OCI-M2 (cell line): ENCODE measurements around the gene FSIP1.

Experiments used
- DNase-seq: peaks from one replicate; lab custom pipeline; 2025; ENCODE audit not compliant: unreplicated experiment; lab: John Stamatoyannopoulos, UW

The FSIP1 gene

DNA sequence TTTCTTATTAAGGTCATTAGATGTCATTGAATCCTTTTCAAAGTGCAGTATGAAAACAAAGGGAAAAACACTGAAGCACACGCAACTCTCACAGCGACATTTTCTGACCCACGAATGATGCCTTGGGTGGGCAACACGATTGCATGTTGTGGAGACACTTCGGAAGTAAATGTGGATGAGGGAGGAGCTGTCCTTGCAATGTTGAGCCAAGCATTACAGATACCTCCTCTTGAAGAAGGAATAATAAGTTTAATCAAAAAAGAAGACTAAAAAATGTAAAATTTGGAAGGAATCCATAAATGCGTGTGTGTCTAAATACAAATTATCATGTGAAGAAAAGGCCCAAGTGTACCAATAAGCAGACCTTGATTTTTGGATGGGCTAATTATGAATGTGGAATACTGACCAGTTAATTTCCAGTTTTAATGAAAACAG lies 184.9 kb downstream of the FSIP1 start:
- no peak for DNase-seq

DNA sequence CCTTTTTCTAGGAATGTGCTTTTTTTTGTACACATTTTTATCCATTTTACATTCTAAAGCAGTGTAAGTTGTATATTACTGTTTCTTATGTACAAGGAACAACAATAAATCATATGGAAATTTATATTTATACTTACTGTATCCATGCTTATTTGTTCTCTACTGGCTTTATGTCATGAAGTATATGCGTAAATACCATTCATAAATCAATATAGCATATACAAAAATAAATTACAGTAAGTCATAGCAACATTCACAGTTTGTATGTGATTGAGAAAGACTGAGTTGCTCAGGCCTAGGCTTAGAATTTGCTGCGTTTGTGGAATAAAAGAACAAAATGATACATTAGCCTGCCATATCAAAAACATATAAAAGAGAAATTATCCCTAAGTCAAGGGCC lies 185.3 kb downstream of the FSIP1 start:
- DNase-seq = no peak

DNA sequence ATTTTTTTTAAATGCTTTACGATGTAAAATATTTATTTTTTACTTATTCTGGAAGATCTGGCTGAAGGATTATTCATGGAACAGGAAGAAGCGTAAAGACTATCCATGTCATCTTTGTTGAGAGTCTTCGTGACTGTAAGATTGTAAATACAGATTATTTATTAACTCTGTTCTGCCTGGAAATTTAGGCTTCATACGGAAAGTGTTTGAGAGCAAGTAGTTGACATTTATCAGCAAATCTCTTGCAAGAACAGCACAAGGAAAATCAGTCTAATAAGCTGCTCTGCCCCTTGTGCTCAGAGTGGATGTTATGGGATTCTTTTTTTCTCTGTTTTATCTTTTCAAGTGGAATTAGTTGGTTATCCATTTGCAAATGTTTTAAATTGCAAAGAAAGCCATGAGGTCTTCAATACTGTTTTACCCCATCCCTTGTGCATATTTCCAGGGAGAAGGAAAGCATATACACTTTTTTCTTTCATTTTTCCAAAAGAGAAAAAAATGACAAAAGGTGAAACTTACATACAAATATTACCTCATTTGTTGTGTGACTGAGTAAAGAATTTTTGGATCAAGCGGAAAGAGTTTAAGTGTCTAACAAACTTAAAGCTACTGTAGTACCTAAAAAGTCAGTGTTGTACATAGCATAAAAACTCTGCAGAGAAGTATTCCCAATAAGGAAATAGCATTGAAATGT lies 186.1 kb downstream of the FSIP1 start:
- no peak for DNase-seq

DNA sequence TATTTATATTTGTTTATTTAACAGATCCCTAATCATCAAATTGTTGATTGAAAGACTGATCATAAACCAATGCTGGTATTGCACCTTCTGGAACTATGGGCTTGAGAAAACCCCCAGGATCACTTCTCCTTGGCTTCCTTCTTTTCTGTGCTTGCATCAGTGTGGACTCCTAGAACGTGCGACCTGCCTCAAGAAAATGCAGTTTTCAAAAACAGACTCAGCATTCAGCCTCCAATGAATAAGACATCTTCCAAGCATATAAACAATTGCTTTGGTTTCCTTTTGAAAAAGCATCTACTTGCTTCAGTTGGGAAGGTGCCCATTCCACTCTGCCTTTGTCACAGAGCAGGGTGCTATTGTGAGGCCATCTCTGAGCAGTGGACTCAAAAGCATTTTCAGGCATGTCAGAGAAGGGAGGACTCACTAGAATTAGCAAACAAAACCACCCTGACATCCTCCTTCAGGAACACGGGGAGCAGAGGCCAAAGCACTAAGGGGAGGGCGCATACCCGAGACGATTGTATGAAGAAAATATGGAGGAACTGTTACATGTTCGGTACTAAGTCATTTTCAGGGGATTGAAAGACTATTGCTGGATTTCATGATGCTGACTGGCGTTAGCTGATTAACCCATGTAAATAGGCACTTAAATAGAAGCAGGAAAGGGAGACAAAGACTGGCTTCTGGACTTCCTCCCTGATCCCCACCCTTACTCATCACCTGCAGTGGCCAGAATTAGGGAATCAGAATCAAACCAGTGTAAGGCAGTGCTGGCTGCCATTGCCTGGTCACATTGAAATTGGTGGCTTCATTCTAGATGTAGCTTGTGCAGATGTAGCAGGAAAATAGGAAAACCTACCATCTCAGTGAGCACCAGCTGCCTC lies 187.1 kb downstream of the FSIP1 start:
- no peak for DNase-seq

DNA sequence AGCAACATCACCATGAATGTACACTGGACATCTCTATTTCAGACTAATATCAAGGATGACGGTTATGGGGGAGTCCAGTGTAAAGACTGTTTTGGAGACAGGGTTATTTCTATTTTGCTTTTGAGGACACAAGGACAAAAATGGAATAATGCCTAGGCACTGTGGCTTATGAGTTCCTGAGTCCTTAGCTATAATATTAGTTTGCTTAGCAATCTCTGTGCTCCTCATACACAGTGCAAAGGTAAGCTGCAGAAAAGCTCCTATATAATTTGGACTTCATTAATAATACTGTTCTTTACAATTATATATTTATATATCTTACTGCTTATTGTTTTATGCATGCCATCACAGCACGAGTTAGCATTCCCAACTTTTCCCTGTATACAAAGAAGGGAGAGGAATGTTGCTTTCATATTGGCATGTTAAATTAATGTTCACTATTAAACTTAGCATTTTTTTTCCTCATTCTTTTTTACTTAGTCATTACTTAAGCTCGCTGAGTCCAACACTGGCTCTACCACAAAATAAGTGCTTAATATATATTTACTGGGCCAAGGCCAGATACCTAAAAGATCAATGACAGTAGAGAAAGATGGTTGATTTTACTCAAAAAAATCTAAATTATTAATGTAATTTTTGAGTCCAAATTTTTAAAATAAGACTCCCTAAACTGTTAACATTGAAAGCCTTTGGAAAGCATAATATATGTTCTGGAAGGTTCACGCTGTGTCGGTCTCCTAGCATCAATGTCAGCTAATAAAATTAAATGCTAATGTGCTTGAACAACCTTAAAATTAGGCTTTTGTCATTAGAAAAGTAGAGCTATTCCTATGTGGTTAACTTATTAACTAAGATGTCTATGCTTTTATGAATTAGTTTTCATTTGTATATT lies 187.9 kb downstream of the FSIP1 start:
- DNase-seq = no peak

DNA sequence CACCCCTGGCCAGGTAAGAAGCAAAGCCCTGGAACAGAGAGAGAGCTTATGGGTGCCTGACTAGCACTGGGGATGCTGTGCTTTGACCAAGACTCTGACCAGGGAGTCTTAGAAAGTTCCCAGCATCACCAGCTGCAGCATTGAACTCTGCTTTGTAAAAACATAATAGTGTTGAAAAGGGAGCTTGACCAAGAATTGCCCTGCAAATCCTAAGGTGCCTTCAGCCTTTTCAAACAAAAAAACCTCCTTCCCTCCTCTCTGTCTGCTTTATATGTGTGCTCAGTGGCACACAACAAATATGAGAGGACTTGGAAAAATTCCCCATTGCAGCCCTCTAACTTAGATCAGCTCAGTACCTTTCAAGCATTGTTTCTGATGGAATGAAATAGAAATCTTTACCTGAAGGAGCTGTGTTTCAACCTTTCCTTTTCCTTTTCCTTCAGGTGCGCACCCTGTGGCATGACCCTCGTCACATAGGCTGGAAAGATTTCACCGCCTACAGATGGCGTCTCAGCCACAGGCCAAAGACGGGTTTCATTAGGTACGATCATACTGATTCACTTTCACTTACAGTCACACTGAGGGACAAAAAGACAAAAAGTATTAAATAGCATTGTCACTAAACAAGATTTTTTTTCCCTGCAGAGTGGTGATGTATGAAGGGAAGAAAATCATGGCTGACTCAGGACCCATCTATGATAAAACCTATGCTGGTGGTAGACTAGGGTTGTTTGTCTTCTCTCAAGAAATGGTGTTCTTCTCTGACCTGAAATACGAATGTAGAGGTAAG lies 188.8 kb downstream of the FSIP1 start:
- DNase-seq = no peak

DNA sequence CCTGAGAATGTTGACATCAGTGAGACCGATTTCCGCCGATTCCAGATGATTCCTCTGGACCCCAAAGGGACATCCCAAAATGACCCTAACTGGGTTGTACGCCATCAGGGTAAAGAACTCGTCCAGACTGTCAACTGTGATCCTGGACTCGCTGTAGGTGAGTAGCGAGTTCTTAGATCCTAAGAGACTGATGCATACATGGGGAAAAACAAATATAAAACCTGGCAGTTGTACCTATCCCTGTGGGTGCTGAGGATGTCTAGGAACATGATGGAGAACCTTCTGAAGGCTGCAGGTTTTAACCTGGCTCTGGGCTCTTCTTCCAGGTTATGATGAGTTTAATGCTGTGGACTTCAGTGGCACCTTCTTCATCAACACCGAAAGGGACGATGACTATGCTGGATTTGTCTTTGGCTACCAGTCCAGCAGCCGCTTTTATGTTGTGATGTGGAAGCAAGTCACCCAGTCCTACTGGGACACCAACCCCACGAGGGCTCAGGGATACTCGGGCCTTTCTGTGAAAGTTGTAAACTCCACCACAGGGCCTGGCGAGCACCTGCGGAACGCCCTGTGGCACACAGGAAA lies 189.5 kb downstream of the FSIP1 start:
- DNase-seq = no peak

DNA sequence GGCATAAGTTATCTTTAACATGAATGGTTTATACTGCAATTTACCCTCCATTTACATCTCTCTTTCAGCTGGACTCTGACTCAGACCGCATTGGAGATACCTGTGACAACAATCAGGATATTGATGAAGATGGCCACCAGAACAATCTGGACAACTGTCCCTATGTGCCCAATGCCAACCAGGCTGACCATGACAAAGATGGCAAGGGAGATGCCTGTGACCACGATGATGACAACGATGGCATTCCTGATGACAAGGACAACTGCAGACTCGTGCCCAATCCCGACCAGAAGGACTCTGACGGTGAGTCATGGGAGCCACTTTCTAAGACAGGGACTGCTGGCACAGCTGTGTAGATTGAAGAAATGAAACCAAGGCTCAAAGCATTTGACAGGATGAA lies 190.1 kb downstream of the FSIP1 start:
- DNase-seq = no peak

DNA sequence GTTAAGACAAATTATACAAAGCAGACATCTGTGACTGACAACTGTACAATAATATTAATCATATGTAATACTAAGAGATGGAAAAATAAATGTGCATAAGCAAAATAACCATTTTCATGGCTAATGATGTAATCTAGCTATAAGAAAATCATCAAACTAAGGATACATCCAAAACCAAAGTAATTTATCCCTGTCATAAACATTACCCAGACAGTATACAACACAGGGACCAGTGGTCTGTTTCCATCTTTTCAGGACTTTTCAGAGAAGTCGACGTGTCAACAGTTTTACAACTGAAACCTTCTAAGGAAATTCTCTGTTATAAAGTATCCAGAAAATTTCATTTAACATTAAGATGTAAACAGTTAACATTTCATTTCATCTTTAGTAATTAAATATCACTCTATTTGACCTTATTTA lies 190.7 kb downstream of the FSIP1 start:
- DNase-seq = no peak

DNA sequence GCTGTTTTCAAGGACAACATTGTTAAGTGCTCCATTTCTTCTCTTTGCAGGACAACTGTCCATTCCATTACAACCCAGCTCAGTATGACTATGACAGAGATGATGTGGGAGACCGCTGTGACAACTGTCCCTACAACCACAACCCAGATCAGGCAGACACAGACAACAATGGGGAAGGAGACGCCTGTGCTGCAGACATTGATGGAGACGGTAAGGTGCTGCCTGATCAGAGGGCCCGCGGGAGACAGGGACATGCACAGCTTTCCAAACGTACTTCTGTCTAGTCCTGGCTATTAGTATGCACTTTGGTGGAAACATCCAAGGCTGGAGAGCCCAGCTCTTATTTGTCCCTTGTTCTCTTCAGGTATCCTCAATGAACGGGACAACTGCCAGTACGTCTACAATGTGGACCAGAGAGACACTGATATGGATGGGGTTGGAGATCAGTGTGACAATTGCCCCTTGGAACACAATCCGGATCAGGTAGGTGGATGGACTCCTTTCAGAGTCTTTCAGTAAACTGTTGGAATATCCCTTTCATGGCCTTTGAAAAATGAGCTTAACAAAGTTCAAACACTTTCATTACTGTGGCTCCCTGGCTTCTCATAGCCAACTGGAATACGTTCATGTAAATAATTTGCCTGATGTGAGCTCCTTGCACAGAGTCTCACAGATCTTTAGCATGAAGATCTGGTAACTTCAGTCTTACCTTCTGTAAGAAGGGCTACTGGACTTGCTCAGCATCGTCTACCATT lies 191.3 kb downstream of the FSIP1 start:
- DNase-seq = no peak

DNA sequence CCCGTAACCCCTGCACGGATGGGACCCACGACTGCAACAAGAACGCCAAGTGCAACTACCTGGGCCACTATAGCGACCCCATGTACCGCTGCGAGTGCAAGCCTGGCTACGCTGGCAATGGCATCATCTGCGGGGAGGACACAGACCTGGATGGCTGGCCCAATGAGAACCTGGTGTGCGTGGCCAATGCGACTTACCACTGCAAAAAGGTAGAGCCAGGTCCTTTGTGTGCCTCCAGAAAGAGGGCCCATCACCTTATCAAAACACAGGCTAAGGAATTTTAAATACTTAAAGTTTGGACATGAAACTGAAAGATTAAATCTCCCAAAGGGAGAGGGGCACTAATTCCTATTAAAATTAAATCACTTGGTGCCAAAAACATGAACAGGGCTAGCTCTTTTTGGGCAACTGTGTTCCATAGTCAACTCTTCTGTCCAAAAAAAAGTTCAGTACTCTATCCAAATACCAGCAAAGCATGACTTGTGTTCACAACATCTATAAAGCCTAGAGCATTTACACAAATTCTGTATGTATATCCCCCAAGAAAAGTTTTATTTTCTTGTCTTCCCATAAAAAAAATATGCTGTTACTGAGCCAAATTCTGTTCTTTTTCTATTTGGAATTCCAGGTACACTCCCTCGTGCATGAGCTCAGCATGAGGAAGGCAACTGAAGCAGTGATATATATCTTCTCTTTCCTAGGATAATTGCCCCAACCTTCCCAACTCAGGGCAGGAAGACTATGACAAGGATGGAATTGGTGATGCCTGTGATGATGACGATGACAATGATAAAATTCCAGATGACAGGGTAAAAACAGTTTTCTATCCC lies 192.6 kb downstream of the FSIP1 start:
- no peak for DNase-seq

DNA sequence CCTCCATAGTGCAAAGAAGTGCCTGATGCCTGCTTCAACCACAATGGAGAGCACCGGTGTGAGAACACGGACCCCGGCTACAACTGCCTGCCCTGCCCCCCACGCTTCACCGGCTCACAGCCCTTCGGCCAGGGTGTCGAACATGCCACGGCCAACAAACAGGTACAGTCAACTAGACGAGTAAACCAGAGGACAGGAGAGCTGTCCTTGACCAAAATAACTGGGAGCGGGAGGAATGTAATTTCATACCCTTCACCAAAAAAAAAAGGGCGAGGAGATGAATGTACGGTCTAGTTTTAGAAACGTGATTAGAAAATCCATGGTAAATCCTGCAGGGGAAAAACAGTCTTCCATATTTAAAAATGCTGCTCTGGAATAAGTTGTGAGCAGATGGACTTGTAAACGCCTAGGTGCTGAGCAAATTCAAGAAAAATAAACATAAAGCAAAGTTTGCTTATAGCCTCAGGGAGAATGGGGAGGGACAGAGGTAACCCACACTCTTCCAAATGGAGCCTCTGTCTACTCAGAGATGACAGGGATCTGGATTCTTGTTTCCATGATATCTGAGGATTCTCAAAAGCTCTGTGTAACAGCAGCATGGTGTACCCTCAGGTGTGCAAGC lies 193.3 kb downstream of the FSIP1 start:
- DNase-seq = no peak

DNA sequence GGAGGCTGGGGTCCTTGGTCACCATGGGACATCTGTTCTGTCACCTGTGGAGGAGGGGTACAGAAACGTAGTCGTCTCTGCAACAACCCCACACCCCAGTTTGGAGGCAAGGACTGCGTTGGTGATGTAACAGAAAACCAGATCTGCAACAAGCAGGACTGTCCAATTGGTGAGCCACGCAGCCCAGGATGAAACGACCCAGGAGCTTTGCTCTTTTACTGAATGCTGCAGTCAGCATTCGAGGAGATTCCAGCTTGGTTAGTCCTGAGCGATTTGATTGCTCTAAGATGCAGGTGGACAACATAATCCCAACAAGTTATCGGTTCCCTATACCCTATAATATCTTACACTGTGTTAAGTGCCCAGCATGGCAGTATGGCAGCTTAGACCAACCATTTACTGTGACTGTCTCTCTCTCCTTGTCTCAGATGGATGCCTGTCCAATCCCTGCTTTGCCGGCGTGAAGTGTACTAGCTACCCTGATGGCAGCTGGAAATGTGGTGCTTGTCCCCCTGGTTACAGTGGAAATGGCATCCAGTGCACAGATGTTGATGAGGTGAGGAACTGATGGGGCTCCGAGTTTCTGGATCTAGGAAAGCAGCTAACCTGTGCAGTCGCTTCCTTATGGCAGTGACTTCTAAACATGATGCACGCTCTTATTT lies 194.0 kb downstream of the FSIP1 start:
- no peak for DNase-seq

DNA sequence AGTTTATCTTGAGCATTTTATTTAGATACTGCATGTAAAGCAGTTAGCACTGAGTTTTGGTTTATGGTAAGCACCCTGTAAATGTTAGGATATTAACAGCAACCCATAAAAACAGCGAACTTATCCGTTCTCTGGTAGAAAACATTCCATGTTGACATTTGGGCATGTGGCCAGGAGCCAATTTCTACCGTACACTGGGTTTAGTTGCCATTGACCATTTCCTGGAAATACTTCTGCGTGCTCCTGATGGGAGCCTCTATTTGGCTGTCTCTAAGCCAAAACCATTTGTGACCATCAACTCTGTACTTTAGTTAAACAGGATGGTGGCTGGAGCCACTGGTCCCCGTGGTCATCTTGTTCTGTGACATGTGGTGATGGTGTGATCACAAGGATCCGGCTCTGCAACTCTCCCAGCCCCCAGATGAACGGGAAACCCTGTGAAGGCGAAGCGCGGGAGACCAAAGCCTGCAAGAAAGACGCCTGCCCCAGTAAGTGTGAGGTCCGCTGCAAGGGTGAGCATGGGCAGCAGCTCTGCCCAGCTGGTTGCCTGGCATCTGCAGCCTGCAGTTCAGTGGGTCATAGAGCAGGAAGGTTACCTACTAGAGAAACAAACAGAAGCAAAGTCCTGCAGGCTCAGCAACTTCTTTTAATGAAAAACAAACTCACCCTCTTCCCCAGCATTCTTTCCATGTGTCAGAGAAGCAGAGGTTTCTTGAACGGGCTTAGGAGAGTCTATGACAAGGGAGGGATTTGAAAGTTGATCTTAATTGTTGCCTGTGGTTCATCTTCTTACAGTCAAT lies 194.7 kb downstream of the FSIP1 start:
- no peak for DNase-seq

DNA sequence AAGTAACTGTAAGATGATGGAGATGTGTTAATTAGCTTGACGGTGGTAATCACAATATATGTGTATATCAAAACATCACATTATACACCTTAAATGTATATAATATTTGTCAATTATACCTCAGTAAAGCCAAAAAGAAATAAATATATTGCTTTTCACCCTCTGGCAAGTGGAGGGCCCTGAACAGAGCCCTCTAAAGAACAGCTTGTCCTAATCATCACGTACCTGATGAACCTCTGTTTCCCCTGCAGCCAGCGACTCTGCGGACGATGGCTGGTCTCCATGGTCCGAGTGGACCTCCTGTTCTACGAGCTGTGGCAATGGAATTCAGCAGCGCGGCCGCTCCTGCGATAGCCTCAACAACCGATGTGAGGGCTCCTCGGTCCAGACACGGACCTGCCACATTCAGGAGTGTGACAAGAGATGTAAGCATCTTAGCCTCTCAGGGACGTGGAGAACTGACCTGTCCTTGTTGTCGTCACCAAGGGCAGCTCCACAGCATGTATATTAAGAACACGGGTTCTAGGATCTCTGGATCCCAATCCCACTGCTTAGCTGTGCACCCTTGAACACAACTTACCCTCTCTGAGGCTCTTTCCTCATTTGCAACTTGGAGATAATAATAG lies 195.4 kb downstream of the FSIP1 start:
- DNase-seq = no peak

DNA sequence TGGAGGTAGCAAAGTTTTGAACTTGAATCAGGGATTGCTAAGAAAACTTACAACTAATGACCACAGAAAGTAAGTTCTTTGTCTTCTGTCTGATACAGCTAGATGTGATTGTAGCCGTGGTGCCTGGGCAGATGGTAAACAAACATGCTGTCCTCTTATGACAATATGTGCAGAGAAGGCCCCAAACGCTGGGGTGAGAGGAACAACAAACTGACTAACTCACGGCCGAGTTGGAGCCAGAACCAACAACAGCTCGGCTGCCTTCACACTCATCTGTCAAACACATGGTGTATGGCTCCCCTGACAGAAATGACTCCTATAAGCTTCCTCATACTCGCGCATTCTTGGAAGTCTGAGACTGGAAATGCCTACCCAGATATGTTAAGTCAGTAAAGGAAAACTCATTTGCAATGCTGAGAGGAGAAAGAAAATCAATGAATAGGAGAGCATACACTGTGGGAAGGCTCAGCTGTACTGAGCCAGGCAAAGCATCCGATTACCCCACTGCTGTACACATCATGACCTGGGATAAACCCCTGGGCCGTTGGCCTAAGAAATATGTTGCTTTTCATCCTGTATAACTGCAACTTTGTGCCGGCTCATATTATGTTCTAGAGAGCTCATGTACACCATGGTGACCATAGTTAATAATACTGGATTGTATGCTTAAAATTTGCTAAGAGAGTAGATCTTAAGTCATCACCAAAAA lies 196.1 kb downstream of the FSIP1 start:
- DNase-seq = no peak
